Natural killer cell (primary cell): ENCODE data around the gene SLC22A12. TPM values are rescaled to one million over a fixed set of nuclear protein-coding genes. Genes with fewer than 3 reads are reported as not detected.

Source experiments
- ATAC-seq, 3 donors: fragments of 150-1000 bp in 2 of 3; fragments of 200-7000 bp in 1 of 3; cut with Tn5 transposase; 1 replicate in 1 of 3; 2 replicates in 2 of 3; pipeline ENCODE4 v1.10.0; 2021; ENCODE audit warnings: mild to moderate bottlenecking in 2 of 3, moderate library complexity in 2 of 3
- DNase-seq, 2 donors: peaks; one replicate each; pipeline versions ENCODE4 v3.0.0 to v3.0.0-alpha.2; 2013 to 2021; ENCODE audit warnings: mixed read lengths in 1 of 2
- H3K27ac ChIP-seq: one replicate; pipeline ENCODE4 v1.5.1; 2013; ENCODE audit warnings: mild to moderate bottlenecking, low read length
- H3K27me3 ChIP-seq: one replicate; pipeline ENCODE4 v1.6.1; 2013; ENCODE audit warnings: low read length; ENCODE audit not compliant: control insufficient read depth, insufficient read depth
- H3K36me3 ChIP-seq: one replicate; pipeline ENCODE4 v1.6.1; 2013; ENCODE audit warnings: low read length; ENCODE audit not compliant: control insufficient read depth, insufficient read depth
- H3K4me1 ChIP-seq: one replicate; pipeline ENCODE4 v1.6.1; 2013; ENCODE audit warnings: low read length; ENCODE audit not compliant: control insufficient read depth, insufficient read depth
- H3K4me3 ChIP-seq: one replicate; pipeline ENCODE4 v1.5.1; 2013; ENCODE audit warnings: low read length
- H3K9me3 ChIP-seq: one replicate; pipeline ENCODE4 v1.6.1; 2013; ENCODE audit warnings: low read length; ENCODE audit not compliant: control insufficient read depth, insufficient read depth
- H3K27ac Mint-ChIP-seq, 2 donors: one replicate each; pipeline ENCODE4 v1.8.0; 2022; ENCODE audit warnings: mild to moderate bottlenecking in 2 of 2, mixed read lengths in 2 of 2, moderate library complexity in 1 of 2
- H3K27me3 Mint-ChIP-seq, 2 donors: one replicate each; pipeline ENCODE4 v1.8.0; 2022; ENCODE audit warnings: low read depth in 2 of 2, mixed read lengths in 2 of 2
- H3K36me3 Mint-ChIP-seq: one replicate; pipeline ENCODE4 v1.8.0; 2022; ENCODE audit warnings: mixed read lengths
- H3K4me1 Mint-ChIP-seq, 2 donors: one replicate each; pipeline ENCODE4 v1.8.0; 2022; ENCODE audit warnings: mixed read lengths in 2 of 2
- H3K4me3 Mint-ChIP-seq: one replicate; pipeline ENCODE4 v1.8.0; 2022; ENCODE audit warnings: mild to moderate bottlenecking, moderate library complexity, mixed read lengths
- H3K9me3 Mint-ChIP-seq, 2 donors: one replicate each; pipeline ENCODE4 v1.8.0; 2022; ENCODE audit warnings: mixed read lengths in 2 of 2
- CTCF ChIP-seq: fragments of 200-600 bp; IDR thresholded peaks from one replicate; pipeline ENCODE4 v1.8.0; 2022; ENCODE audit warnings: antibody characterized with exemption
- WGBS: methylation state at CpG from one replicate; pipeline ENCODE4 v1.1.7; 2013; ENCODE audit warnings: missing lambda C conversion rate; ENCODE audit not compliant: insufficient coverage; 5-methylcytosine and 5-hydroxymethylcytosine counted together
- intact Hi-C: fragments of 100-400 bp; cut with micrococcal nuclease; formaldehyde crosslinking; loops from one replicate; pipeline ENCODE4 v1.14.2; 2022
- total RNA-seq, 4 donors: library from RNA; stranded (reverse); fragments of 120-200 nt in 1 of 4; gene quantifications; one replicate each; pipeline versions ENCODE4 v1.2.3 to v1.2.4, GENCODE V29; 2013 to 2022

SLC22A12 gene
- total RNA-seq, 3 donors from 2014 or later (not counting 1 experiment from before 2014, with no cell fraction given), result not detected

DNA sequence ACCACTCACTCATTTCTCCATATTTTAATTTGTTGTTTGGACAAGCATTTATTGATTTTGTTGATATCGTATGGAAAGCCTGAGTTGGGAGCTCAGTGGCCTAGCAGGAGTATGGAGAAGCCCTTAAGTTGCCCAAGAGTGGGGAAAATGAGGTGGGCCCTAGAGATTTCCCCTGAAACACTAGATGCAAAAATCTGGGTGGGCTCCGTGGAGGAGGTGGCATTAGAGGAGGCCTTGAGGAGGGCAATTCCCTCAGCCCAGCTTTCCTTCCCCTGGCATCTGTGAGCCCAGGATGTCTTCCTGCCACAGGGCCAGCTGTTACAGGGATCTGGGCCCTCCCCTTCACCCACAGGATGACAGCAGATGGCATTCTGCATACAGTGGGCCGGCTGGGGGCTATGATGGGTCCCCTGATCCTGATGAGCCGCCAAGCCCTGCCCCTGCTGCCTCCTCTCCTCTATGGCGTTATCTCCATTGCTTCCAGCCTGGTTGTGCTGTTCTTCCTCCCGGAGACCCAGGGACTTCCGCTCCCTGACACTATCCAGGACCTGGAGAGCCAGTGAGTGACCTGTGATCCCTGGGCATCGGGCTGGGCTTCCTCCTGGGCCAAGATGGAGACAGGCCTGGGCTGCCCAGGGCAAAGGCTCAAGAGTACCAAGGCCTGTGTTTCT, 21.6 kb upstream of the SLC22A12 start:
- peaks cover 0 to 10% of the 10 kb centered on the region in 2 donors for H3K4me1 Mint-ChIP-seq
- TF ChIP-seq CTCF, result no peak
- no peak overlapping the region for H3K4me3 Mint-ChIP-seq
- Histone ChIP-seq H3K4me1 (no peaks in the 10 kb centered on the region), H3K27me3 (no peaks in the 10 kb centered on the region), H3K4me3 (no peak overlapping the region), H3K9me3 (no peaks in the 10 kb centered on the region), H3K36me3 (no peaks in the 10 kb centered on the region), H3K27ac (no peak overlapping the region)
- no peak for ATAC-seq
- H3K27me3 Mint-ChIP-seq, result peaks cover 6 to 15% of the 10 kb centered on the region in 2 donors
- H3K27ac Mint-ChIP-seq, result no peak overlapping the region
- DNase-seq, result no peak
- 92% methylated on average over 8 of the region's 8 CpGs for WGBS
- intact Hi-C loops, result no loop called here
- H3K36me3 Mint-ChIP-seq, result no peaks in the 10 kb centered on the region
- H3K9me3 Mint-ChIP-seq, result no peaks in the 10 kb centered on the region

DNA sequence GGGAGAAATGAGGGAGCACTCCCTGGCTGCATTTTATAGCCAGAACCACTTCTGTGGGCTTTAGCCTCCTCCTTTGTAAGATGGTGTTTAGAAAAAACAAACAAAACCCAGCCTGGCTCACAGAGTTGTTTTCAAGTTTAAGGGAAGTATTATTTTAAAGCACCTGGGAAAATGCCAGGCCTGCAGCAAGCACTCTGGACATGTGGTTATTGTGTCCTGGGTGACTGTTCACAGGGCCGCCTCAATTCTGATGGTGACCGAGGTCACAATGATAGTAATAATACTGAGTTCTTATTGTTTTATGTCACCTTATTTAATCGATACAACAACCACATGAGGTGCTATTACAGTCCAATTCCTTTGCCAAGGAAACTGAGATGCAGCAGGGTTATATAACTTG, 20.7 kb upstream of the SLC22A12 start:
- Mint-ChIP-seq H3K4me3 (no peak overlapping the region), H3K9me3 (no peaks in the 10 kb centered on the region), H3K4me1 (peaks cover 0 to 6% of the 10 kb centered on the region in 2 donors), H3K27ac (no peak overlapping the region), H3K27me3 (peaks cover 6 to 15% of the 10 kb centered on the region in 2 donors), H3K36me3 (no peaks in the 10 kb centered on the region)
- H3K9me3 ChIP-seq, result no peaks in the 10 kb centered on the region
- TF ChIP-seq CTCF, result no peak
- intact Hi-C loops, result no loop called here
- H3K36me3 ChIP-seq, result no peaks in the 10 kb centered on the region
- DNase-seq (no peak), ATAC-seq (no peak)
- 100% methylated on average over 2 of the region's 3 CpGs for WGBS
- no peaks in the 10 kb centered on the region for H3K4me1 ChIP-seq
- no peak overlapping the region for H3K4me3 ChIP-seq
- H3K27me3 ChIP-seq, result no peaks in the 10 kb centered on the region
- no peak overlapping the region for H3K27ac ChIP-seq

DNA sequence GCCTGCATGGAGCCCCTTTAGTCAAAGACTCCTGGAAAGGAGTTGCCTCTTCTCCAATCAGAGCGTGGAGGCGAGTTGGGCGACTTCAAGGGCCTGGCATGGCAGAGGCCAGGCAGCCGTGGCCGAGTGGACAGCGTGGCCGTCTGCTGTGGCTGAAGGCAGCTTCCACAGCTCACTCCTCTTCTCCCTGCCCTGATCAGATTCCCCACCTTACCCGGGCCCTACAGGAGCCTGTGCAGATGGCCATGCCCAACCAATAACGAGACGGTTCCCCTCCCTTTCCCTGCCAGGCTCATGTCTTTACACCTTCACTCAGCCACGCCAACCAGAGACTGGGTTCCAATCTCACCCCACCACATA, 20.0 kb upstream of the SLC22A12 start:
- no peaks in the 10 kb centered on the region for H3K27me3 ChIP-seq
- WGBS, result 89% methylated on average over 11 of the region's 11 CpGs
- H3K36me3 Mint-ChIP-seq, result no peaks in the 10 kb centered on the region
- no peaks in the 10 kb centered on the region for H3K4me1 ChIP-seq
- TF ChIP-seq CTCF, result no peak
- H3K9me3 ChIP-seq, result no peaks in the 10 kb centered on the region
- ATAC-seq, result no peak
- H3K27ac Mint-ChIP-seq, result no peak overlapping the region
- no peak overlapping the region for H3K27ac ChIP-seq
- H3K4me3 Mint-ChIP-seq, result no peak overlapping the region
- no peaks in the 10 kb centered on the region for H3K9me3 Mint-ChIP-seq
- DNase-seq, result no peak
- peaks cover 6 to 15% of the 10 kb centered on the region in 2 donors for H3K27me3 Mint-ChIP-seq
- peaks cover 0 to 6% of the 10 kb centered on the region in 2 donors for H3K4me1 Mint-ChIP-seq
- intact Hi-C loops, result no loop called here
- no peaks in the 10 kb centered on the region for H3K36me3 ChIP-seq
- H3K4me3 ChIP-seq, result no peak overlapping the region
